Neural crest cell (in vitro differentiated cells): ENCODE measurements around the gene CNTROB. TPM values are rescaled to one million over a fixed set of nuclear protein-coding genes. Genes with fewer than 3 reads are reported as not detected.
A peak's percentile ranks its signal among the peaks of the same experiment; 100 is the strongest.

Source experiments
- DNase-seq: peaks from one replicate; pipeline ENCODE4 v3.0.0; 2021; ENCODE audit warnings: low read depth, mixed read lengths, low spot score
- H3K27ac Mint-ChIP-seq: one replicate; pipeline ENCODE4 v1.8.0; 2021; ENCODE audit warnings: mild to moderate bottlenecking, mixed read lengths; ENCODE audit not compliant: unreplicated experiment
- H3K27me3 Mint-ChIP-seq: 2 replicates; pipeline ENCODE4 v1.8.0; 2021; ENCODE audit warnings: low read depth, mild to moderate bottlenecking, mixed read lengths
- H3K36me3 Mint-ChIP-seq: 2 replicates; pipeline ENCODE4 v1.8.0; 2021; ENCODE audit warnings: low read depth, mild to moderate bottlenecking, mixed read lengths
- H3K4me1 Mint-ChIP-seq: 2 replicates; pipeline ENCODE4 v1.8.0; 2021; ENCODE audit warnings: mixed read lengths
- H3K4me3 Mint-ChIP-seq: one replicate; pipeline ENCODE4 v1.8.0; 2021; ENCODE audit warnings: mild to moderate bottlenecking, mixed read lengths
- H3K9me3 Mint-ChIP-seq: 2 replicates; pipeline ENCODE4 v1.8.0; 2021; ENCODE audit warnings: mixed read lengths
- CTCF ChIP-seq: fragments of 200-600 bp; sonication (generic); conservative IDR thresholded peaks from 2 replicates; pipeline ENCODE4 v1.5.0; 2021; ENCODE audit warnings: antibody characterized with exemption, mild to moderate bottlenecking
- total RNA-seq: library from RNA; stranded (reverse); gene quantifications from 2 replicates; pipeline ENCODE4 v1.2.1, GENCODE V29; 2021

CNTROB gene
- total RNA-seq, 1 donor from 2014 or later = 58.3 TPM

- Mint-ChIP-seq H3K4me3 (no peak overlapping the region), H3K27me3 (peaks cover 41% of the 10 kb centered on the region), H3K4me1 (peaks cover 4% of the 10 kb centered on the region), H3K36me3 (no peaks in the 10 kb centered on the region), H3K27ac (no peak overlapping the region), H3K9me3 (no peaks in the 10 kb centered on the region)
- TF ChIP-seq CTCF = peak; percentile 11
- no peak for DNase-seq
These were observed 50.7 kb downstream of the CNTROB start for GRCh38 chr17:7982666-7983065.

GRCh38 chr17:7984904-7985303 lies 52.9 kb downstream of the CNTROB start:
- Mint-ChIP-seq H3K36me3 (no peaks in the 10 kb centered on the region), H3K27ac (no peak overlapping the region), H3K9me3 (no peaks in the 10 kb centered on the region), H3K27me3 (peaks cover 30% of the 10 kb centered on the region), H3K4me1 (peaks cover 19% of the 10 kb centered on the region), H3K4me3 (no peak overlapping the region)
- no peak for TF ChIP-seq CTCF
- no peak for DNase-seq

- Mint-ChIP-seq H3K4me1 (peaks cover 19% of the 10 kb centered on the region), H3K36me3 (no peaks in the 10 kb centered on the region), H3K9me3 (no peaks in the 10 kb centered on the region), H3K27ac (no peak overlapping the region), H3K27me3 (peaks cover 20% of the 10 kb centered on the region), H3K4me3 (no peak overlapping the region)
- no peak for TF ChIP-seq CTCF
- no peak for DNase-seq
These were observed 55.3 kb downstream of the CNTROB start for GRCh38 chr17:7987112-7987893.

- H3K4me3 Mint-ChIP-seq = peak overlapping the region; percentile 81
These were observed 56.8 kb downstream of the CNTROB start for GRCh38 chr17:7988750-7989178.

More at GRCh38 chr17:7988750-7989178, 56.8 kb downstream of the CNTROB start:
- Mint-ChIP-seq H3K27ac (no peak overlapping the region), H3K4me1 (peaks cover 19% of the 10 kb centered on the region), H3K27me3 (peaks cover 16% of the 10 kb centered on the region), H3K36me3 (no peaks in the 10 kb centered on the region), H3K9me3 (no peaks in the 10 kb centered on the region)
- peak; percentile 60 for DNase-seq
- TF ChIP-seq CTCF = peak; percentile 81
